OCI-LY7 (cell line): Measurements from ENCODE around the gene RGS4. TPM values are rescaled to one million over a fixed set of nuclear protein-coding genes. Genes with fewer than 3 reads are reported as not detected.

Experiments used
- BruUV-seq: library from RNA; stranded (reverse); fragments of 400-500 nt; replicated peaks from 2 replicates; lab custom pipeline; 2021; lab: Mats Ljungman, UMichigan
- CTCF ChIA-PET: fragments of 300-600 bp; sonication (Branson Sonifier 250); formaldehyde crosslinking; loops from one replicate; lab custom pipeline; 2022; ENCODE audit warnings: antibody characterized with exemption; ENCODE audit not compliant: unreplicated experiment; lab: Charles Lee
- POLR2A ChIA-PET: fragments of 300-600 bp; sonication (Branson Sonifier 250); formaldehyde crosslinking; loops from one replicate; lab custom pipeline; 2022; ENCODE audit warnings: antibody characterized with exemption; lab: Charles Lee
- DNase-seq: peaks from one replicate; pipeline ENCODE4 v3.0.0-alpha.2; 2015; ENCODE audit warnings: low spot score
- H2AFZ ChIP-seq: fragments of 200-600 bp; sonication (generic), shearing (Covaris generic); 2 replicates; pipeline ENCODE4 v1.6.1; 2014; ENCODE audit warnings: mild to moderate bottlenecking, antibody characterized with exemption, low read length, moderate library complexity
- H3K27ac ChIP-seq: fragments of 200-600 bp; sonication (generic); 2 replicates; pipeline ENCODE4 v1.5.1; 2014; ENCODE audit warnings: mixed run types, low read depth, mild to moderate bottlenecking, moderate library complexity, low read length, inconsistent platforms; ENCODE audit not compliant: poor library complexity, severe bottlenecking
- H3K36me3 ChIP-seq: fragments of 200-600 bp; sonication (generic); 2 replicates; pipeline ENCODE4 v1.6.1; 2014; ENCODE audit warnings: mild to moderate bottlenecking, antibody characterized with exemption, low read length, moderate library complexity, mixed read lengths; ENCODE audit not compliant: insufficient read depth
- H3K4me1 ChIP-seq: fragments of 200-600 bp; sonication (generic); 2 replicates; pipeline ENCODE4 v1.5.1; 2014; ENCODE audit warnings: mild to moderate bottlenecking, low read length; ENCODE audit not compliant: insufficient read depth, poor library complexity, severe bottlenecking
- H3K4me2 ChIP-seq: fragments of 200-600 bp; sonication (generic); 2 replicates; pipeline ENCODE4 v1.6.1; 2014; ENCODE audit warnings: mild to moderate bottlenecking, low read length
- H3K4me3 ChIP-seq: fragments of 200-600 bp; sonication (generic); 2 replicates; pipeline ENCODE4 v1.5.1; 2014; ENCODE audit warnings: mild to moderate bottlenecking, low read depth, low read length; ENCODE audit not compliant: poor library complexity, severe bottlenecking
- H3K79me2 ChIP-seq: fragments of 200-600 bp; sonication (generic); 2 replicates; pipeline ENCODE4 v1.6.1; 2016; ENCODE audit warnings: low read depth, mild to moderate bottlenecking, low read length, moderate library complexity, mixed read lengths; ENCODE audit not compliant: insufficient read depth
- H3K9me2 ChIP-seq: fragments of 200-600 bp; sonication (generic); 2 replicates; pipeline ENCODE4 v1.6.1; 2016; ENCODE audit warnings: mild to moderate bottlenecking, low read length, mixed read lengths; ENCODE audit not compliant: insufficient read depth
- H3K9me3 ChIP-seq: fragments of 200-600 bp; sonication (generic); 2 replicates; pipeline ENCODE4 v1.6.1; 2014; ENCODE audit warnings: mild to moderate bottlenecking, mixed run types, low read length, mixed read lengths
- H4K20me1 ChIP-seq: fragments of 200-600 bp; sonication (generic); 2 replicates; pipeline ENCODE4 v1.6.1; 2014; ENCODE audit warnings: mild to moderate bottlenecking, antibody characterized with exemption, low read length, moderate library complexity, mixed read lengths; ENCODE audit not compliant: insufficient read depth
- CTCF ChIP-seq: fragments of 200-600 bp; sonication (generic); conservative IDR thresholded peaks from 2 replicates; pipeline ENCODE4 v1.5.1; 2014; ENCODE audit warnings: mild to moderate bottlenecking, antibody characterized with exemption, low read length, moderate library complexity, mixed read lengths
- EZH2phosphoT487 ChIP-seq: fragments of 200-600 bp; sonication (generic); IDR thresholded peaks from 2 replicates; pipeline ENCODE4 v1.6.1; 2018; ENCODE audit warnings: low read depth, borderline replicate concordance, mild to moderate bottlenecking, mixed run types, antibody characterized with exemption, low read length, moderate library complexity, mixed read lengths
- intact Hi-C: fragments of 100-400 bp; cut with micrococcal nuclease; formaldehyde crosslinking; loops from one replicate; pipeline ENCODE4 v1.10.0; 2022; ENCODE audit not compliant: unreplicated experiment
- total RNA-seq, 2 experiments: library from RNA; depleted of rRNA in 1 of 2; stranded (reverse); fragments of >200 nt in 1 of 2; shearing (Covaris generic) in 1 of 2; gene quantifications; 2 replicates each; pipeline ENCODE4 v1.2.3, GENCODE V29; 2014 to 2022

Gene RGS4
- total RNA-seq, 2 experiments from 2014 or later: not detected

GRCh38 chr1:163060343-163061007, 8.7 kb upstream of the RGS4 start:
- Histone ChIP-seq H3K9me2 (no peaks in the 10 kb centered on the region), H3K9me3 (no peaks in the 10 kb centered on the region), H3K27ac (no peak overlapping the region), H2AFZ (no peak overlapping the region), H3K4me1 (no peaks in the 10 kb centered on the region), H3K4me3 (no peak overlapping the region), H3K4me2 (no peak overlapping the region), H3K36me3 (no peaks in the 10 kb centered on the region), H4K20me1 (no peaks in the 10 kb centered on the region), H3K79me2 (no peaks in the 10 kb centered on the region)
- DNase-seq: no peak
- TF ChIP-seq EZH2phosphoT487 (no peak), CTCF (no peak)
- no TSS peak for BruUV-seq
- ChIA-PET POLR2A (no interaction called here), CTCF (no interaction called here)
- intact Hi-C loops: no loop called here

GRCh38 chr1:163063143-163063542, 6.0 kb upstream of the RGS4 start:
- TF ChIP-seq CTCF (no peak), EZH2phosphoT487 (no peak)
- Histone ChIP-seq H3K4me1 (no peaks in the 10 kb centered on the region), H3K9me2 (no peaks in the 10 kb centered on the region), H2AFZ (no peak overlapping the region), H3K4me3 (no peak overlapping the region), H3K9me3 (no peaks in the 10 kb centered on the region), H3K27ac (no peak overlapping the region), H4K20me1 (no peaks in the 10 kb centered on the region), H3K36me3 (no peaks in the 10 kb centered on the region), H3K4me2 (no peak overlapping the region), H3K79me2 (no peaks in the 10 kb centered on the region)
- BruUV-seq: no TSS peak
- CTCF ChIA-PET: no interaction called here
- POLR2A ChIA-PET: no interaction called here
- no peak for DNase-seq
- intact Hi-C loops: no loop called here

GRCh38 chr1:163063610-163064009, 5.6 kb upstream of the RGS4 start:
- no peak overlapping the region for H3K4me3 ChIP-seq
- H4K20me1 ChIP-seq: no peaks in the 10 kb centered on the region
- ChIA-PET CTCF (interaction anchor here (0.6 kb wide), 1 partner anchor 150 kb away, joined by 3 read pairs; no protein-coding TSS in a partner anchor), POLR2A (no interaction called here)
- H3K4me1 ChIP-seq: no peaks in the 10 kb centered on the region
- H3K9me2 ChIP-seq: no peaks in the 10 kb centered on the region
- intact Hi-C loops: no loop called here
- no peak overlapping the region for H3K4me2 ChIP-seq
- no peak overlapping the region for H2AFZ ChIP-seq
- no peaks in the 10 kb centered on the region for H3K79me2 ChIP-seq
- H3K36me3 ChIP-seq: no peaks in the 10 kb centered on the region
- H3K9me3 ChIP-seq: no peaks in the 10 kb centered on the region
- DNase-seq: no peak
- no TSS peak for BruUV-seq
- TF ChIP-seq EZH2phosphoT487 (no peak), CTCF (no peak)
- H3K27ac ChIP-seq: no peak overlapping the region
